Activated naive CD4-positive, alpha-beta T cell (primary cell): ENCODE results near the gene AHRR.
"Not testable (repeated sequence)": the region's sequence is repeated elsewhere in the genome, so short reads cannot be mapped to it uniquely, and the experiment has no call there.

Experiments
- DNase-seq, 4 experiments: peaks; one replicate each; lab custom pipeline; 2025; lab: John Stamatoyannopoulos, UW

AHRR gene

DNA sequence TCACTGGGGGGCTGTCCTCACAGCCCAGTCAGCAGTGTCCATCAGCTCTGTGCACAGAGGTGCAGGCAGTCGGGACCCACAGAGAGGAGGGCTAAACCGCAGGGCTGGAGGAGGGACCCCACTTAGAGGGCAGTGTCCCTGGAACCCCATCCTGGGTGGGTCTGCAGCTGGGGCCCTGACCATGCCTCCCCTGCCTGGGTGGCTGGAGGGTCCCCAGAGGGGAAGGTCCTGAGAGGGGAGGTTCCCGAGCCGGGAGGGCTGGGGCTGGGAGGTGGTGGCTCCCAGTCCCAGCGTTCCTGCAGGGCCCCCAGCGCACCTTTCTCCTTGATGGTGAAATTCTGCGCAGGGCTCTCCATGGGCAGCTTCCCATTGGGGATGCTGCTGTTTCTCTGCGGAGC lies 154.2 kb downstream of the AHRR start:
- DNase-seq, result no peak

DNA sequence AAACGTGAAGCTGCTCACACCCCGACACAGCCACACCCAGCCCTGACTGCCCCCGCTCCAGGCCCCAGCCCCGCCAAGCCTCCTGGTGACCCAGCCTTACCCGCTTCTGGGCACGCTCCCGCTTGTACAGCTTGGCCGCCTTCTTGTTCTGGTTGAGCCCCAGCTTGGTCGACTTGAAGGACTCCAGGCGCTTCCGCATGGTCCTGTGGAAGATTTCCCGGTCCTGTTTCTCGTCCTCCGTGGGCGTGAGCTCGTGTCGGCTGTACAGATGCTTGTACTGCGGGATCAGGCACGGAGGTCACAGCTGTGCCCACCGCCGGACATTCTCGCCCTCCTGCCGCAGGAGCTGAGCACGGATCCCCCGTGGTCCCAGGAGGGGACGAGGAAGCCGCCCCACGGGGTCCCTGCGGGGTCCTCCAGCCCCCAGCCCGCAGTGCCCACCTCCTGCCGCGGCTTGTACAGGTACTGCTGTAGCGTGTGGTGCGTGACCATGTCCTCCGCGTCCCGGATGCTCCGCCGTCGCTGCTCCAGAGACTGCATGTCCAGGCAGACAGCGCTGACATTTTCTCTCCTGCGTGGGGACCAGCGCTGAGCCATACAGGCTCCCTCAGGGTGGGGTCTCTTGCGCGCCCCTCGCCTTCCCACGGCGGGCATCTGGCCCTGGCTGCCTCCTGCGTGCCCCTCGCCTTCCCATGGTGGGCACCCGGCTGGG lies 154.7 kb downstream of the AHRR start:
- no peak for DNase-seq

DNA sequence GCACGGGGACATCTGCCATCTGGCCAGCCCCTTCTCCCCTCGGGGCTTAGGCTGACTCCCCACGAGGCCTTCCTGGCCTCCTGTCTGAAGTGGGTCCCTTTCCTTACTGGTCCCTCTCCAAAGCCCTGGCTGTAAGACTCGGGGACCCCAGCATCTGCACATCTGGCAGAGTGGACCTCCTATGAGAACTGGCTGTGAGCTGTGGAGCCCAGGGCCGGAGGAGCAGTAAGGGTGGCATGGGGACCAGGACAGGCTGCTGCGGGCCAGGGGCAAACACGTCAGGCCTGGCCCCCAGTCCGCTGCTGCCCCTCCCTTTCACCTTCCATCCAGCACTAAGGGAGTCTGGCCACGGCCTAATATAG lies 155.3 kb downstream of the AHRR start:
- no peak for DNase-seq

- no peak for DNase-seq
These were observed 155.7 kb downstream of the AHRR start for GRCh38 chr5:477247-477646.

DNA sequence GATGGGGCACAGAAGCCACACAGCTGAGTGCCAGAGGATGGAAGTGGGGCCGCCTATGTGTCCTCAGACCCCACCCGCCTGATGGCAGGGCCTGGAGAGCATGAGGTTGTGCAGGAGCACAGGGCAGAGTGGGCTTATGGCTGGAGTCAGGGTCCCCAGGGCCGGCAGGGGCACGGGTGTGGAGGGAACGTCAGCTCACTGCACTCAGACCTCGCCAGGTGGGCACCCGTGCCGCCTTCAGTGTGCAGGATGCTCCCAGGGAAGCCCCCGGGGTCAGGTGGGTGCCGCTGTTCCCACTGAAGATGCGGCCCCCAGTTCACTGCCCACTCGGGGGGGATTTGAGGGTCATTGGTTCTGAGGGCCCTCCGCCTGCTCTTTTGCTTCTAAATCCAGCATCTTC lies 156.4 kb downstream of the AHRR start:
- no peak for DNase-seq

DNA sequence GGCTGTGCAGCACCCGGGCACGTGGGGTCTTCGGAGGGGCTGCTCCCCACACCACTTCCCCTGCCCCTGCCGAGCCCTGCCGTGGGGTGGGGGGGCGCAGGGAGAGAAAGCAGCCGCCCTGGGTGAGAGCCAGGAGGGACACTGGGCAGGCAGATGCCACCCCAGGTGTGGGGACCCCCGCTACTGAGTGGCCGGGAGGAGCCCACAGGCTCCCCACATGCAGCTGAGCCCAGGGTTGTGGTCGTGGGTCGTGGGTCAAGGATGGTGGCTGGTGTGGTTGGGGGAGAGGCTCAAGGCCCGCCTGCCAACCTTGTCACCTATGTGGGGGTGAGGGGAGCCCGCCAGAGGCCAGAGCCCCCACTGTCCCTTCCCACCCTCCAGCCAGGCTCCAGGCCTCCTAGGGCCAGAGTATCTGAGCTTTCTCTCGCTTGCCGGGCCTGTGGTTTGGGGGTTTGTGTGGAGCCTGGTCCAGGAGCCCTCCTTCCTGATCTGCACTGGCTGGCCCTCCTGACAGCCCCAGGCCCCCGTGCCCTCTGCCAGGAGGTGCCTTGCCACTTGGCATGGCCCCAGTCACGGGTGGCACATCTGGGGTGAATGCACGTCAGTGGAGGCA lies 157.0 kb downstream of the AHRR start:
- no peak for DNase-seq

DNA sequence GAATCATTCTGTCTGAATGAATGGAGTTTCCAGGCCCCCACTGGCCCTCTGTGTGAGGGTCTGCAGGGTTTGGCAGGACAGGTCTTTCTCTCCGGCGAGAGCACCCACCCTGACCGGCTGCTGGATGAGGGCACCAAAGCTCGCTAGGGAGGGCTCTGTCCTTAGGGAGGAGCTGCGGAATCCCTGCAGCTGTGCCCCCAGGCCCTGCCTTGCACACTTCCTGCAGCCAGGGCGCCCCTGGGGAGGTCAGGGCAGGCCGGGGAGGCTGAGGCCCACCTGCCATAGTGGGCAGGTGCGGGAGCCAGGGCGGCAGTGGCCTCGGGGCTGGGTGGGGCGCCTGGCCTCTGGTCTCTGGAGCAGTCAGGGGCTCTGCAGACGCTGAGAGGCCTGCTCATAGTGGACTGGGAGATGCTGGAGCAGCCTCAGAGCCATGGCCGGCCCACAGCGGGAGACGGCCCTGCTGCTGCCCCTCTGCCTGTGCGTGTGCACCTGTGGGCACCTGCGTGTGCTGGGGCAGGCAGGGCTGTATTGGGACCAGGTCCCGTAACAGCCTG lies 157.5 kb downstream of the AHRR start:
- no peak for DNase-seq

DNA sequence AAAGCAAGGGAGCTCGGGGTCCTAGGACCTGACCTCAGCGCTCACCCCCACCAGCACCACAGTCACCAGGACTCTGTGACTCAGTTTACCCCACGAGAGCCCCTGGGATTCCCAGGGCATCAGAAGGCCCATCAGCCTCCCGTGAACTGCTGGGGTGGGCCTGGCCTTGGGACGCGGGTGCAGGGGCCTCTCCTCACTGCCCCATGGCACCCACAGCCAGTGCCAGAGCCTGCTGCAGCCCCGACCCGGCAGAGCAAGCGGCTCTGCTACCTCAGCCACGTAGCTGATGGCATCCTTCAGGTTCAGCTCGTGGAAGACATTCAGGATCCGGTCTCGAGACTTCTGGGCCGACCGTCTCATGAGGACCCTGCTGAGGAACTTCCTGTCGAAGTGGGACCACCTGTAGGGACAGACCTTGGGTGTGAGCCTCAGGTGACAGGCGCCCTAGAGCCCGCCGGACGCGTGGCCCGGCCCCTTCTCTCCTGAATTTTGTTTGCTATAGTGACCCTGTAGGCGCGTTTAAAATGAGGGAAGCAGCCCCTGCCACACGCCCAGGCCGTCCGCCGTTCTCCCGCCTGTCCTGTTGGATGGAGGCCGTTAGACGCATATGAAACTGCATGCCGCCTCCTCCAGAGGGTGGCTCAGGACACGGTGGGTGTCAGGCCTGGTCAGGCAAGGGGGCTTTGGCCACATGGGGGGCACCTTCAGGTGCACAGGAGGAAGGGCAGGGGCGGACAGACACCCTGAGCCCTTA lies 158.2 kb downstream of the AHRR start:
- DNase-seq, result no peak

DNA sequence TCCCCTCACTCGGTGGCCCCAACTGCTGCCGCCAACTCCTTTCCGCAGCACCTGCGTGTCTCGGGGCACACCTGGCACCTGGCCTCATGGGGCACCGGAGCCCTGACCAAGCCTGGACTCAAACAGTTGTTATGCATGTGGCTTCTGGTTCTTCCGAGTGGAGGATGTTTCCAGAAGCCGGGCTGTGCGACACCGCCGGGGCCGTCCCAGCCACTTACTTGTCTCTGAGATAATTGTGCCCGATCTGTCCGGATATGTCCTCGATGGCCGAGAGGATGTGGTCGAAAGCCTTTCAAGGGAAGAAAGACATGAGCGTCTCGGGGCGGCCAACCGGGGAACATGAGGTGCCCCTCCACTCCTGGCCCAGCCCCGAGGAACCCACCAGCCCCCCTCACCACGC lies 159.8 kb downstream of the AHRR start:
- DNase-seq, result no peak

DNA sequence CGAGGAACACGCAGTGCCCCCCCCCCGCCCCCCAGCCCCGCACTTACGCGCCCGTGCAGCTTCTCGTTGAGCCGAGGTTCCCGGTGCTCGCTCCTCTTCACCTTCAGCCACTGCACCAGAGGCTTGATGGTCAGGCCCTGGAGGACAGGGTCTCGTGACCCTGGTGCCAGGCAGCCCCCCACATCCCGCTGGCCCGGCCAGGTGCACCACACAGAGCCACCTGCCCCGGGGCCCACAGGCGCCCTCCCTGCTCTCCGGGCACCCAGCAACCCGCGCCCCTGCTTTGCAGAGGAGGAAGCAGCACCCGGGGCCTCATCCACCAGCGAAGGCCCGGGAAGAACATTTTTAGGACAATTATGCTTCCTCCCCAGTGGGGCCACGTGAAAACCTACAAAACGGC lies 160.5 kb downstream of the AHRR start:
- DNase-seq, result no peak

- no peak for DNase-seq
These were observed 161.0 kb downstream of the AHRR start for GRCh38 chr5:482506-482905.

DNA sequence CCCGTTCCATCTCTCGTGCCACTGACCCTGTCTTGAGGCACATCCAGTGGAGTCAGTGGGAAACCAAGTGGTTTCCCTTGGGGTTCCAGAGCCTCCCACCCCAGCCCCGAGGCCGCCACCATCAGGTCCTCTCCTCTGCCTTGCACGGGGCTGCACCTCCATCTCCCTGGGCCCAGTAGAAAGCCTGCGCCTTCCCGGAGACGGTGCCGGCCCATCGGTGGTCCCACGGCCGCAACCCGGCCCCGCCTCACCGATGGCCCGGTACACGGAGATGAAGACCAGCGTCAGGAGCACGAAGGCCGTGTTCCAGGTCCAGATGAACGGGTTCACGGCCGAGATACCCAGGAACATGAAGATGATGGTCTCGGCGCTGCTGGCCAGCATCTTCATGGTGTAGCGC lies 161.5 kb downstream of the AHRR start:
- DNase-seq, result no peak

DNA sequence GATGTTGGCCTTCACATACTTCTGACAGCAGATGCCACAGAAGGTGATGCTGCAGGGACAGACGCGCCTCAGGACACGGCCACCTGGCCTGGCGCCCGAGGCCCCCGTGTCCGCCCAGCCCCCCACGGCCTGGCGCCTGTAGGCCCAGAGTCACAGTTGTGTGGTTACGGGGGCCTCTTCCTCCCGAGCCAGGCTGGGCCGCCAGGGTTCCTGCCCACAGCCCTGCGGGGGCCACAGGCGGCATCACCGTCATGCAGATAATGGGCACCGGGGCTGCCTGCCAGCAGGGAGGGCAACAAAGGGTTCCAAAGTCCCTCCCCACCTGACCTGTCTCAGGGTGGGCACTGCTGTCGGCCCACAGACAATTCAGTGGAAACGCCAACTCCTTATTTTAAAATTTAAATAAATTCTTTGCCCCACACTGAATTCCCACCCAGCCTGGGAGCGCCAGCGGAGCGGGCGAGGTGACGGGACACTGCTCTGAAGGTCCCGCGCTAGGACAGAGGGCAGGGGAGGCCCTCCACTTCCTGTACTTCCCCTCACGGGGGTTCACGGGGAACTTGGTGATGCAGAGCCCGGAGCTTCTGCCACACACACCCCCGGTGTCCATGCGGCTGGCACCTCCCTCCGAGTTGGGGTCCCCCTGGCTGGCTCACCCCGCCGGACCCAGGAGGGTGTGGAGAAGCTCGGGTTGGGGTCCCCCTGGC lies 162.1 kb downstream of the AHRR start:
- no peak for DNase-seq

GRCh38 chr5:484556-484955 lies 163.0 kb downstream of the AHRR start:
- DNase-seq, result no peak

GRCh38 chr5:485113-485945 lies 163.8 kb downstream of the AHRR start:
- DNase-seq, result no peak

- no peak for DNase-seq
These were observed 164.5 kb downstream of the AHRR start for GRCh38 chr5:485946-486491.

DNA sequence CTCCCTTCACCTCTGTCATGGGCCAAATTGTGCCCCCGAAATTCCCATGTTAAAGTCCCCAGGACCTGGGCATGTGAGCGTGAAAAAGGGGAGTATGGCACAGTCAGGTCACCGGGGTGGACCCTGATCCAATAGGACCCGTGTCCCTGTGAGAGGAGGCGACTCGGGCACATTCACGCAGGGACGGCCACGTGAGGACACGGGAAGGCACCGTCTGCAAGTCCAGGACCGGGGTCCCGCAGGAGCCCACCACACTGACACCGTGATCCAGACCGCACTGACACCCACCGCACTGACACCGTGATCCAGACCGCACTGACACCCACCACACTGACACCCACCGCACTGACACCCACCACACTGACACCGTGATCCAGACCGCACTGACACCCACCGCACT lies 165.1 kb downstream of the AHRR start:
- not testable (repeated sequence) for DNase-seq
